Erythroblast (primary cell): ENCODE data around the gene SFSWAP.
"Not testable (repeated sequence)": the region's sequence is repeated elsewhere in the genome, so short reads cannot be mapped to it uniquely, and the experiment has no call there.

ENCODE experiments used
- DNase-seq, 2 experiments: peaks; one replicate each; lab custom pipeline; 2025; lab: John Stamatoyannopoulos, UW
- GATA1 ChIP-seq: IDR thresholded peaks from 2 replicates; pipeline ENCODE4 v1.6.1; 2011; ENCODE audit warnings: low read depth, mild to moderate bottlenecking, control low read depth, low read length, moderate library complexity
- POLR2A ChIP-seq: IDR thresholded peaks from 2 replicates; pipeline ENCODE4 v1.6.1; 2011; ENCODE audit warnings: mild to moderate bottlenecking, low read length

SFSWAP gene

GRCh38 chr12:131796754-131797587 lies 86.1 kb downstream of the SFSWAP start:
- peak in 1 of 2 experiments; percentile 26 for DNase-seq
- TF ChIP-seq POLR2A (no peak), GATA1 (no peak)

GRCh38 chr12:131797588-131797934 lies 86.7 kb downstream of the SFSWAP start:
- no peak for TF ChIP-seq GATA1
- TF ChIP-seq POLR2A = no peak
- no peak for DNase-seq

GRCh38 chr12:131799195-131799594 lies 88.3 kb downstream of the SFSWAP start:
- DNase-seq = no peak
- TF ChIP-seq GATA1 (no peak), POLR2A (no peak)

- no peak for TF ChIP-seq GATA1
- no peak for TF ChIP-seq POLR2A
- no peak for DNase-seq
Observed at GRCh38 chr12:131799828-131800593, 89.1 kb downstream of the SFSWAP start.

GRCh38 chr12:131800594-131801135 lies 89.8 kb downstream of the SFSWAP start:
- TF ChIP-seq POLR2A (no peak), GATA1 (no peak)
- no peak for DNase-seq

GRCh38 chr12:131801254-131801866 lies 90.5 kb downstream of the SFSWAP start:
- TF ChIP-seq GATA1 (no peak), POLR2A (no peak)
- no peak for DNase-seq

- TF ChIP-seq GATA1 = no peak
- TF ChIP-seq POLR2A = no peak
- no peak for DNase-seq
Observed at GRCh38 chr12:131803961-131804521, 93.2 kb downstream of the SFSWAP start.

GRCh38 chr12:131805421-131805820 lies 94.5 kb downstream of the SFSWAP start:
- no peak for TF ChIP-seq GATA1
- no peak for TF ChIP-seq POLR2A
- DNase-seq = no peak

- DNase-seq = no peak
Observed at GRCh38 chr12:131806674-131807073, 95.8 kb downstream of the SFSWAP start.

GRCh38 chr12:131808744-131809371 lies 98.0 kb downstream of the SFSWAP start:
- peak; percentile 24 to 38 for DNase-seq
- no peak for TF ChIP-seq GATA1
- TF ChIP-seq POLR2A = no peak

More at GRCh38 chr12:131806674-131807073, 95.8 kb downstream of the SFSWAP start:
- no peak for TF ChIP-seq GATA1
- no peak for TF ChIP-seq POLR2A

- not testable (repeated sequence) for DNase-seq
Observed at GRCh38 chr12:131809476-131810254, 98.8 kb downstream of the SFSWAP start.

- DNase-seq = no peak
- TF ChIP-seq POLR2A (no peak), GATA1 (no peak)
Observed at GRCh38 chr12:131810726-131811125, 99.8 kb downstream of the SFSWAP start.
